ENCODE data around the gene LMO3.
"Not testable (repeated sequence)": the region's sequence is repeated elsewhere in the genome, so short reads cannot be mapped to it uniquely, and the experiment has no call there.

The LMO3 gene

GRCh38 chr12:16545836-16546235 lies 60.1 kb downstream of the LMO3 start (continued):
- no peak for TF ChIP-seq ZNF565 (CRISPR knock-in tag; conservative IDR thresholded peaks at IDR 0.05; ENCODE audit: low read depth)
- TF ChIP-seq PATZ1 (CRISPR knock-in tag; IDR thresholded peaks at IDR 0.05; ENCODE audit: borderline replicate concordance): no peak
- TF ChIP-seq CSRNP3 (CRISPR knock-in tag; IDR thresholded peaks at IDR 0.05): no peak
- no peak for TF ChIP-seq BACH2 (CRISPR knock-in tag; IDR thresholded peaks at IDR 0.05; ENCODE audit: borderline replicate concordance)
- TF ChIP-seq ESRRG (CRISPR knock-in tag; IDR thresholded peaks at IDR 0.05): no peak
- TF ChIP-seq ARNTL (CRISPR knock-in tag; IDR thresholded peaks at IDR 0.05; ENCODE audit: borderline replicate concordance, low read depth): no peak
- TF ChIP-seq CSDC2 (CRISPR knock-in tag; IDR thresholded peaks at IDR 0.05): no peak
- no peak for TF ChIP-seq ZFP3 (CRISPR knock-in tag; IDR thresholded peaks at IDR 0.05)
- no peak for TF ChIP-seq ZNF8 (CRISPR knock-in tag; IDR thresholded peaks at IDR 0.05)

GRCh38 chr12:16542586-16542985 lies 63.4 kb downstream of the LMO3 start:
- TF ChIP-seq PATZ1 (CRISPR knock-in tag; IDR thresholded peaks at IDR 0.05; ENCODE audit: borderline replicate concordance): no peak
- no peak for TF ChIP-seq CSRNP3 (CRISPR knock-in tag; IDR thresholded peaks at IDR 0.05)
- TF ChIP-seq ARNTL (CRISPR knock-in tag; IDR thresholded peaks at IDR 0.05; ENCODE audit: borderline replicate concordance, low read depth): no peak
- TF ChIP-seq SNAI2 (CRISPR knock-in tag; IDR thresholded peaks at IDR 0.05): no peak
- TF ChIP-seq ZFP30 (CRISPR knock-in tag; IDR thresholded peaks at IDR 0.05): no peak
- no peak for TF ChIP-seq ZNF70 (CRISPR knock-in tag; IDR thresholded peaks at IDR 0.05)
- TF ChIP-seq CREB5 (CRISPR knock-in tag; IDR thresholded peaks at IDR 0.05; ENCODE audit: low read depth): no peak
- TF ChIP-seq TOX (CRISPR knock-in tag; IDR thresholded peaks at IDR 0.05; ENCODE audit: borderline replicate concordance): no peak
- no peak for ATAC-seq

- not testable (repeated sequence) for ATAC-seq
Measured at GRCh38 chr12:16537652-16538051, 68.3 kb downstream of the LMO3 start.

GRCh38 chr12:16531621-16532020 lies 74.3 kb downstream of the LMO3 start:
- ATAC-seq: no peak
- TF ChIP-seq TSHZ2 (CRISPR knock-in tag; IDR thresholded peaks at IDR 0.05) (no peak), OSR1 (CRISPR knock-in tag; IDR thresholded peaks at IDR 0.05) (no peak), POU6F1 (CRISPR knock-in tag; IDR thresholded peaks at IDR 0.05; ENCODE audit: borderline replicate concordance, low read depth) (no peak), ZNF8 (CRISPR knock-in tag; IDR thresholded peaks at IDR 0.05) (no peak), CSRNP3 (CRISPR knock-in tag; IDR thresholded peaks at IDR 0.05) (no peak), ZNF565 (CRISPR knock-in tag; conservative IDR thresholded peaks at IDR 0.05; ENCODE audit: low read depth) (no peak), RARB (CRISPR knock-in tag; IDR thresholded peaks at IDR 0.05) (no peak), ESRRG (CRISPR knock-in tag; IDR thresholded peaks at IDR 0.05) (no peak), PPARA (CRISPR knock-in tag; IDR thresholded peaks at IDR 0.05; ENCODE audit: borderline replicate concordance) (no peak), CSDC2 (CRISPR knock-in tag; IDR thresholded peaks at IDR 0.05) (no peak), ISL1 (CRISPR knock-in tag; IDR thresholded peaks at IDR 0.05) (no peak)

Measured in SK-N-SH treated with all-trans-retinoic acid at 6 μM for 48 hours (cell line).